ENCODE data around the gene ESAM.

DNA sequence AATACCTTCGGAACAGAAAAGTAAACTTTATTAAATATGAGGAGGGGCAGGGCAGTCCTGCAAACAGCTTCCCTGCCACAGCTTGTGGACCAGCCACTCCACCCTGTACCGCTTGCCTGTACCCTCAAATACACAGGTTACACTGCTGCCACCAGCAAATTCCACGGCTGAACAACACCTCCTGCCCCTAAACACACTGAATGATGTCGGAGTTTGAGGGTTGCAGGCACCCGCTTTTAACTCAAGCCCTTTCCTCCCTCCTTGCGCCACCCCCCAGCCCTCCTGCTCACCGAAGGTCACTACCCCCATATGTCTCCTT, 14.0 kb downstream of the ESAM start:
- TF ChIP-seq, protein P1, sequence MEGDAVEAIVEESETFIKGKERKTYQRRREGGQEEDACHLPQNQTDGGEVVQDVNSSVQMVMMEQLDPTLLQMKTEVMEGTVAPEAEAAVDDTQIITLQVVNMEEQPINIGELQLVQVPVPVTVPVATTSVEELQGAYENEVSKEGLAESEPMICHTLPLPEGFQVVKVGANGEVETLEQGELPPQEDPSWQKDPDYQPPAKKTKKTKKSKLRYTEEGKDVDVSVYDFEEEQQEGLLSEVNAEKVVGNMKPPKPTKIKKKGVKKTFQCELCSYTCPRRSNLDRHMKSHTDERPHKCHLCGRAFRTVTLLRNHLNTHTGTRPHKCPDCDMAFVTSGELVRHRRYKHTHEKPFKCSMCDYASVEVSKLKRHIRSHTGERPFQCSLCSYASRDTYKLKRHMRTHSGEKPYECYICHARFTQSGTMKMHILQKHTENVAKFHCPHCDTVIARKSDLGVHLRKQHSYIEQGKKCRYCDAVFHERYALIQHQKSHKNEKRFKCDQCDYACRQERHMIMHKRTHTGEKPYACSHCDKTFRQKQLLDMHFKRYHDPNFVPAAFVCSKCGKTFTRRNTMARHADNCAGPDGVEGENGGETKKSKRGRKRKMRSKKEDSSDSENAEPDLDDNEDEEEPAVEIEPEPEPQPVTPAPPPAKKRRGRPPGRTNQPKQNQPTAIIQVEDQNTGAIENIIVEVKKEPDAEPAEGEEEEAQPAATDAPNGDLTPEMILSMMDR (IDR thresholded peaks at IDR 0.05): no peak
- no peak for TF ChIP-seq POLR2A (IDR thresholded peaks at IDR 0.05)

All from esophagus squamous epithelium (tissue), 4 donors.